Measurements from ENCODE around the gene RPL9.
A peak's percentile ranks its signal among the peaks of the same experiment; 100 is the strongest.

- TF ChIP-seq, protein P1, sequence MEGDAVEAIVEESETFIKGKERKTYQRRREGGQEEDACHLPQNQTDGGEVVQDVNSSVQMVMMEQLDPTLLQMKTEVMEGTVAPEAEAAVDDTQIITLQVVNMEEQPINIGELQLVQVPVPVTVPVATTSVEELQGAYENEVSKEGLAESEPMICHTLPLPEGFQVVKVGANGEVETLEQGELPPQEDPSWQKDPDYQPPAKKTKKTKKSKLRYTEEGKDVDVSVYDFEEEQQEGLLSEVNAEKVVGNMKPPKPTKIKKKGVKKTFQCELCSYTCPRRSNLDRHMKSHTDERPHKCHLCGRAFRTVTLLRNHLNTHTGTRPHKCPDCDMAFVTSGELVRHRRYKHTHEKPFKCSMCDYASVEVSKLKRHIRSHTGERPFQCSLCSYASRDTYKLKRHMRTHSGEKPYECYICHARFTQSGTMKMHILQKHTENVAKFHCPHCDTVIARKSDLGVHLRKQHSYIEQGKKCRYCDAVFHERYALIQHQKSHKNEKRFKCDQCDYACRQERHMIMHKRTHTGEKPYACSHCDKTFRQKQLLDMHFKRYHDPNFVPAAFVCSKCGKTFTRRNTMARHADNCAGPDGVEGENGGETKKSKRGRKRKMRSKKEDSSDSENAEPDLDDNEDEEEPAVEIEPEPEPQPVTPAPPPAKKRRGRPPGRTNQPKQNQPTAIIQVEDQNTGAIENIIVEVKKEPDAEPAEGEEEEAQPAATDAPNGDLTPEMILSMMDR (IDR thresholded peaks at IDR 0.05) = peak in 1 of 6 experiments; percentile 4
- no peak for TF ChIP-seq POLR2A (IDR thresholded peaks at IDR 0.05)
Observed at GRCh38 chr4:39410415-39410814, 48.3 kb downstream of the RPL9 start.
